ENCODE data around the gene AGTR1.

Gene AGTR1

GRCh38 chr3:148718982-148719862 lies 21.5 kb downstream of the AGTR1 start:
- intact Hi-C loops (cut with DNase I; ENCODE audit: low total_unique reads) = no loop called here

GRCh38 chr3:148720873-148721272 lies 23.2 kb downstream of the AGTR1 start:
- H3K36me3 ChIP-seq = no peaks in the 10 kb centered on the region
- no peak overlapping the region for H3K4me3 ChIP-seq
- intact Hi-C loops (cut with DNase I; ENCODE audit: low total_unique reads) = loop anchor here (2.0 kb wide), 1 partner anchor 340 kb away; no protein-coding TSS in a partner anchor
- no peak for DNase-seq
- no peaks in the 10 kb centered on the region for H3K27me3 ChIP-seq
- no peaks in the 10 kb centered on the region for H3K9me3 ChIP-seq
- no peaks in the 10 kb centered on the region for H3K4me1 ChIP-seq
- H3K27ac ChIP-seq = no peak overlapping the region
- no peak for TF ChIP-seq CTCF (IDR thresholded peaks at IDR 0.05)

More at GRCh38 chr3:148718982-148719862, 21.5 kb downstream of the AGTR1 start:
- H3K27me3 ChIP-seq = no peaks in the 10 kb centered on the region
- no peaks in the 10 kb centered on the region for H3K36me3 ChIP-seq
- no peaks in the 10 kb centered on the region for H3K4me1 ChIP-seq
- DNase-seq = no peak
- no peak overlapping the region for H3K27ac ChIP-seq
- no peak overlapping the region for H3K4me3 ChIP-seq
- H3K9me3 ChIP-seq = no peaks in the 10 kb centered on the region
- TF ChIP-seq CTCF (IDR thresholded peaks at IDR 0.05) = peak; percentile 46 to 60

- TF ChIP-seq CTCF (IDR thresholded peaks at IDR 0.05) = no peak
- Histone ChIP-seq H3K27ac (no peak overlapping the region), H3K4me3 (no peak overlapping the region), H3K36me3 (no peaks in the 10 kb centered on the region), H3K4me1 (no peaks in the 10 kb centered on the region), H3K9me3 (no peaks in the 10 kb centered on the region), H3K27me3 (no peaks in the 10 kb centered on the region)
- DNase-seq = no peak
- intact Hi-C loops (cut with DNase I; ENCODE audit: low total_unique reads) = no loop called here
Observed at GRCh38 chr3:148723631-148724030, 25.9 kb downstream of the AGTR1 start.

- H3K4me3 ChIP-seq = no peak overlapping the region
- no peaks in the 10 kb centered on the region for H3K36me3 ChIP-seq
- no peaks in the 10 kb centered on the region for H3K4me1 ChIP-seq
- H3K27ac ChIP-seq = no peak overlapping the region
- no peaks in the 10 kb centered on the region for H3K9me3 ChIP-seq
- no peak for TF ChIP-seq CTCF (IDR thresholded peaks at IDR 0.05)
- no peak for DNase-seq
- no peaks in the 10 kb centered on the region for H3K27me3 ChIP-seq
- intact Hi-C loops (cut with DNase I; ENCODE audit: low total_unique reads) = no loop called here
Observed at GRCh38 chr3:148727231-148727630, 29.5 kb downstream of the AGTR1 start.

- no peak for TF ChIP-seq CTCF (IDR thresholded peaks at IDR 0.05)
- intact Hi-C loops (cut with DNase I; ENCODE audit: low total_unique reads) = no loop called here
- Histone ChIP-seq H3K36me3 (no peaks in the 10 kb centered on the region), H3K4me3 (no peak overlapping the region), H3K27me3 (no peaks in the 10 kb centered on the region), H3K4me1 (no peaks in the 10 kb centered on the region), H3K9me3 (no peaks in the 10 kb centered on the region), H3K27ac (no peak overlapping the region)
- DNase-seq = no peak
Observed at GRCh38 chr3:148728753-148729152, 31.1 kb downstream of the AGTR1 start.
